HG03064 (cell line): ENCODE results near the gene PAPSS2.
"Not testable (repeated sequence)": the region's sequence is repeated elsewhere in the genome, so short reads cannot be mapped to it uniquely, and the experiment has no call there.

Experiments
- ATAC-seq: cut with Tn5 transposase; IDR thresholded peaks from one replicate; pipeline ENCODE4 v1.9.1; 2021; ENCODE audit warnings: low read depth; ENCODE audit not compliant: unreplicated experiment

The PAPSS2 gene

GRCh38 chr10:87659571-87660483 is at the start of gene PAPSS2:
TSS of gene PAPSS2 (plus strand) at chr10:87659878. CDS start at chr10:87659982, 104 bp downstream.
- ATAC-seq: no peak

- not testable (repeated sequence) for ATAC-seq
Measured at GRCh38 chr10:87611341-87611740, 48.3 kb upstream of the PAPSS2 start.

- no peak for ATAC-seq
Measured at GRCh38 chr10:87612115-87612514, 47.6 kb upstream of the PAPSS2 start.

- no peak for ATAC-seq
Measured at GRCh38 chr10:87613751-87614150, 45.9 kb upstream of the PAPSS2 start.

GRCh38 chr10:87615856-87616255 is 43.8 kb upstream of the PAPSS2 start:
- no peak for ATAC-seq

GRCh38 chr10:87617503-87617902 is 42.2 kb upstream of the PAPSS2 start:
- ATAC-seq: no peak

- ATAC-seq: no peak
Measured at GRCh38 chr10:87618566-87619423, 40.9 kb upstream of the PAPSS2 start.

- no peak for ATAC-seq
Measured at GRCh38 chr10:87619705-87620104, 40.0 kb upstream of the PAPSS2 start.

GRCh38 chr10:87621440-87621839 is 38.2 kb upstream of the PAPSS2 start:
- ATAC-seq: not testable (repeated sequence)

- ATAC-seq: peak; percentile 66
Measured at GRCh38 chr10:87622314-87623004, 37.2 kb upstream of the PAPSS2 start.

- no peak for ATAC-seq
Measured at GRCh38 chr10:87623191-87623590, 36.5 kb upstream of the PAPSS2 start.

GRCh38 chr10:87625661-87626060 is 34.0 kb upstream of the PAPSS2 start:
- ATAC-seq: no peak

- ATAC-seq: no peak
Measured at GRCh38 chr10:87626422-87626892, 33.2 kb upstream of the PAPSS2 start.

GRCh38 chr10:87630171-87630570 is 29.5 kb upstream of the PAPSS2 start:
- ATAC-seq: no peak

- ATAC-seq: no peak
Measured at GRCh38 chr10:87632454-87632853, 27.2 kb upstream of the PAPSS2 start.

- ATAC-seq: no peak
Measured at GRCh38 chr10:87634311-87634710, 25.4 kb upstream of the PAPSS2 start.

GRCh38 chr10:87635498-87636312 is 24.0 kb upstream of the PAPSS2 start:
- ATAC-seq: peak; percentile 78

GRCh38 chr10:87636313-87636915 is 23.3 kb upstream of the PAPSS2 start:
- ATAC-seq: no peak

- ATAC-seq: no peak
Measured at GRCh38 chr10:87639493-87639892, 20.2 kb upstream of the PAPSS2 start.
